ENCODE data around the gene ATP5F1E.

The ATP5F1E gene

GRCh38 chr20:59004763-59005522, 27.2 kb downstream of the ATP5F1E start:
- DNase-seq: peak; percentile 47

- peak; percentile 63 for DNase-seq
These were observed 27.7 kb downstream of the ATP5F1E start for GRCh38 chr20:59004493-59004762.

- no peak for DNase-seq
These were observed 28.2 kb downstream of the ATP5F1E start for GRCh38 chr20:59003836-59004492.

- no peak for DNase-seq
These were observed 29.2 kb downstream of the ATP5F1E start for GRCh38 chr20:59002874-59003399.

- DNase-seq: no peak
These were observed 29.7 kb downstream of the ATP5F1E start for GRCh38 chr20:59002388-59002787.

GRCh38 chr20:59001449-59002171, 30.5 kb downstream of the ATP5F1E start:
- no peak for DNase-seq

GRCh38 chr20:59001068-59001448, 31.1 kb downstream of the ATP5F1E start:
- no peak for DNase-seq

- DNase-seq: no peak
These were observed 31.8 kb downstream of the ATP5F1E start for GRCh38 chr20:59000326-59000725.

GRCh38 chr20:58998656-58999055, 33.5 kb downstream of the ATP5F1E start:
- no peak for DNase-seq

GRCh38 chr20:58997141-58997770, 34.9 kb downstream of the ATP5F1E start:
- no peak for DNase-seq

- no peak for DNase-seq
These were observed 35.9 kb downstream of the ATP5F1E start for GRCh38 chr20:58996226-58996611.

GRCh38 chr20:58995461-58996225, 36.5 kb downstream of the ATP5F1E start:
- DNase-seq: no peak

- DNase-seq: no peak
These were observed 37.6 kb downstream of the ATP5F1E start for GRCh38 chr20:58994390-58995159.

- DNase-seq: no peak
These were observed 38.5 kb downstream of the ATP5F1E start for GRCh38 chr20:58993332-58994248.

GRCh38 chr20:58992911-58993310, 39.2 kb downstream of the ATP5F1E start:
- no peak for DNase-seq

GRCh38 chr20:58991715-58992114, 40.4 kb downstream of the ATP5F1E start:
- DNase-seq: no peak

- no peak for DNase-seq
These were observed 41.3 kb downstream of the ATP5F1E start for GRCh38 chr20:58990651-58991445.

GRCh38 chr20:58989196-58989595, 42.9 kb downstream of the ATP5F1E start:
- DNase-seq: no peak

GRCh38 chr20:58988565-58988882, 43.6 kb downstream of the ATP5F1E start:
- DNase-seq: no peak
